B cell (primary cell): ENCODE results near the gene EHHADH. TPM values are rescaled to one million over a fixed set of nuclear protein-coding genes. Genes with fewer than 3 reads are reported as not detected.
A peak's percentile ranks its signal among the peaks of the same experiment; 100 is the strongest.

Experiments used
- ATAC-seq: fragments of 200-7000 bp; cut with Tn5 transposase; one replicate; pipeline ENCODE4 v1.10.0; 2021; ENCODE audit warnings: low read depth, mild to moderate bottlenecking, moderate number of reproducible peaks, moderate library complexity
- CTCF ChIA-PET: fragments of 350-600 bp; sonication (Branson Sonifier 250); formaldehyde crosslinking; loops from one replicate; lab custom pipeline; 2021; ENCODE audit warnings: antibody characterized with exemption, inconsistent platforms; lab: Charles Lee
- POLR2A ChIA-PET: fragments of 350-600 bp; sonication (Branson Sonifier 250); formaldehyde crosslinking; loops from one replicate; lab custom pipeline; 2021; ENCODE audit warnings: antibody characterized with exemption; lab: Charles Lee
- DNase-seq: peaks from one replicate; pipeline ENCODE4 v3.0.0; 2013
- H2AFZ ChIP-seq: 2 replicates; pipeline ENCODE4 v1.6.1; 2012; ENCODE audit warnings: mild to moderate bottlenecking, low read depth, low read length; ENCODE audit not compliant: insufficient read depth, poor library complexity, severe bottlenecking
- H3K27ac ChIP-seq, 2 donors: 1 replicate in 1 of 2; 2 replicates in 1 of 2; pipeline ENCODE4 v1.5.1; 2012 to 2013; ENCODE audit warnings: low read length in 2 of 2, mild to moderate bottlenecking in 2 of 2, moderate library complexity in 1 of 2
- H3K27me3 ChIP-seq, 4 experiments: fragments of 200-600 bp in 1 of 4; sonication (generic) in 1 of 4; replicated peaks in 1 of 4; 1 replicate in 2 of 4; 2 replicates in 2 of 4; pipeline versions ENCODE4 v1.6.1 to v1.7.0; 2013 to 2016; ENCODE audit warnings: low read length in 3 of 4, mild to moderate bottlenecking in 2 of 4, mixed read lengths in 1 of 4, moderate library complexity in 1 of 4; ENCODE audit not compliant: insufficient read depth in 4 of 4, control insufficient read depth in 3 of 4; ENCODE audit errors: control extremely low read depth in 1 of 4
- H3K36me3 ChIP-seq, 2 experiments: replicated peaks in 1 of 2; 1 replicate in 1 of 2; 2 replicates in 1 of 2; pipeline versions ENCODE4 v1.6.1 to v1.7.1; 2013; ENCODE audit warnings: low read length in 1 of 2; ENCODE audit not compliant: insufficient read depth in 2 of 2, control insufficient read depth in 1 of 2; ENCODE audit errors: control extremely low read depth in 1 of 2, extremely low read depth in 1 of 2
- H3K4me1 ChIP-seq, 2 donors: fragments of 200-600 bp in 1 of 2; sonication (generic) in 1 of 2; 1 replicate in 1 of 2; 2 replicates in 1 of 2; pipeline versions ENCODE4 v1.5.1 to v1.6.1; 2013 to 2017; ENCODE audit warnings: low read length in 2 of 2; ENCODE audit not compliant: control insufficient read depth in 2 of 2, insufficient read depth in 2 of 2
- H3K4me2 ChIP-seq: replicated peaks from 2 replicates; pipeline ENCODE3; 2012; ENCODE audit warnings: mild to moderate bottlenecking, low read depth, low read length; ENCODE audit not compliant: poor library complexity, severe bottlenecking
- H3K4me3 ChIP-seq, 5 experiments: fragments of 200-600 bp in 1 of 5; sonication (generic) in 1 of 5; 1 replicate in 3 of 5; 2 replicates in 2 of 5; pipeline versions ENCODE4 v1.5.1 to v1.7.0; 2011 to 2016; ENCODE audit warnings: low read length in 4 of 5, mild to moderate bottlenecking in 4 of 5, low read depth in 2 of 5, control low read depth in 1 of 5, moderate library complexity in 1 of 5; ENCODE audit not compliant: insufficient read depth in 1 of 5; ENCODE audit errors: control extremely low read depth in 1 of 5, extremely low read depth in 1 of 5
- H3K79me2 ChIP-seq: fragments of 200-600 bp; sonication (generic); one replicate; pipeline ENCODE4 v1.6.0; 2016; ENCODE audit warnings: low read length; ENCODE audit not compliant: control insufficient read depth, insufficient read depth
- H3K9ac ChIP-seq: fragments of 200-600 bp; sonication (generic); 2 replicates; pipeline ENCODE4 v1.6.1; 2017; ENCODE audit warnings: mild to moderate bottlenecking, low read length, moderate library complexity
- H3K9me3 ChIP-seq, 3 donors: one replicate each; pipeline versions ENCODE4 v1.6.1 to v1.7.1; 2013; ENCODE audit warnings: low read length in 2 of 3; ENCODE audit not compliant: control insufficient read depth in 2 of 3, insufficient read depth in 1 of 3; ENCODE audit errors: control extremely low read depth in 1 of 3
- H4K20me1 ChIP-seq: 2 replicates; pipeline ENCODE4 v1.6.0; 2012; ENCODE audit warnings: mild to moderate bottlenecking, low read length; ENCODE audit not compliant: insufficient read depth, control insufficient read depth, poor library complexity, severe bottlenecking
- H3K27ac Mint-ChIP-seq: one replicate; pipeline ENCODE4 v1.8.0; 2021; ENCODE audit warnings: mixed read lengths
- H3K27me3 Mint-ChIP-seq: one replicate; pipeline ENCODE4 v1.8.0; 2021; ENCODE audit warnings: mixed read lengths
- H3K4me1 Mint-ChIP-seq: one replicate; pipeline ENCODE4 v1.8.0; 2021; ENCODE audit warnings: mixed read lengths
- H3K4me3 Mint-ChIP-seq: one replicate; pipeline ENCODE4 v1.8.0; 2021; ENCODE audit warnings: mixed read lengths
- H3K9me3 Mint-ChIP-seq: one replicate; pipeline ENCODE4 v1.8.0; 2022; ENCODE audit warnings: mixed read lengths; ENCODE audit not compliant: insufficient read depth
- CTCF ChIP-seq: fragments of 200-600 bp; IDR thresholded peaks from one replicate; pipeline ENCODE4 v1.8.0; 2022; ENCODE audit warnings: antibody characterized with exemption, mild to moderate bottlenecking
- EZH2 ChIP-seq: IDR thresholded peaks from 2 replicates; pipeline ENCODE4 v1.6.1; 2012; ENCODE audit warnings: borderline replicate concordance, low read depth, mild to moderate bottlenecking, moderate library complexity, low read length; ENCODE audit not compliant: insufficient read depth, poor library complexity, severe bottlenecking
- WGBS: methylation state at CpG from one replicate; pipeline ENCODE4 v1.1.5; 2013; ENCODE audit warnings: missing lambda C conversion rate; ENCODE audit not compliant: insufficient coverage; 5-methylcytosine and 5-hydroxymethylcytosine counted together
- intact Hi-C: fragments of 100-400 bp; cut with micrococcal nuclease; formaldehyde crosslinking; loops from one replicate; pipeline ENCODE4 v1.10.0; 2022
- polyA plus RNA-seq: library from polyadenylated mRNA; depleted of rRNA; stranded (reverse); fragments of >200 nt; gene quantifications from 2 replicates; pipeline ENCODE4 v1.2.3, GENCODE V29; 2012
- total RNA-seq, 2 donors: library from RNA; stranded (reverse); fragments of 120-200 nt in 1 of 2; gene quantifications; 1 replicate in 1 of 2; 2 replicates in 1 of 2; pipeline versions ENCODE4 v1.2.3 to v1.2.4, GENCODE V29; 2013 to 2022

Gene EHHADH
- total and polyA plus RNA-seq, 2 donors (not counting 1 experiment from before 2014, with no cell fraction given): 0.30 to 1.4 TPM

GRCh38 chr3:185176750-185177359, 77.0 kb downstream of the EHHADH start:
- Histone ChIP-seq H3K79me2 (no peaks in the 10 kb centered on the region), H3K27ac (no peak overlapping the region), H3K4me3 (no peak overlapping the region), H2AFZ (no peak overlapping the region), H3K4me1 (peaks cover 8 to 10% of the 10 kb centered on the region in 2 donors), H3K4me2 (no peak overlapping the region), H4K20me1 (no peaks in the 10 kb centered on the region), H3K9ac (no peak overlapping the region), H3K36me3 (no peaks in the 10 kb centered on the region), H3K27me3 (peaks cover 0 to 7% (median 2%) of the 10 kb centered on the region in 4 experiments), H3K9me3 (no peaks in the 10 kb centered on the region)
- H3K4me3 Mint-ChIP-seq: no peak overlapping the region
- intact Hi-C loops: loop anchor here (1.0 to 10.0 kb wide), 2 partner anchors 128 to 302 kb away; no protein-coding TSS in a partner anchor
- DNase-seq (peak; percentile 47), ATAC-seq (no peak)
- peaks cover 13% of the 10 kb centered on the region for H3K4me1 Mint-ChIP-seq
- POLR2A ChIA-PET: no interaction called here
- no peak overlapping the region for H3K27ac Mint-ChIP-seq
- TF ChIP-seq EZH2: no peak
- peak; percentile 89 for TF ChIP-seq CTCF
- no peaks in the 10 kb centered on the region for H3K9me3 Mint-ChIP-seq
- no peaks in the 10 kb centered on the region for H3K27me3 Mint-ChIP-seq
- WGBS: 100% methylated on average over 1 of the region's 10 CpGs
- CTCF ChIA-PET: interaction anchor here (0.6 to 1.5 kb wide), 13 partner anchors 9 to 302 kb away, joined by 3 to 6 read pairs (median 4); no protein-coding TSS in a partner anchor

GRCh38 chr3:185175370-185175987, 78.4 kb downstream of the EHHADH start:
- CTCF ChIA-PET: interaction anchor here (0.6 to 1.5 kb wide), 13 partner anchors 7 to 337 kb away, joined by 3 to 6 read pairs (median 4); no protein-coding TSS in a partner anchor
- intact Hi-C loops: loop anchor here (10.0 kb wide), 1 partner anchor 129 kb away; no protein-coding TSS in a partner anchor
- peak; percentile 39 for DNase-seq
- Histone ChIP-seq H4K20me1 (no peaks in the 10 kb centered on the region), H3K9me3 (no peaks in the 10 kb centered on the region), H3K4me1 (peaks cover 8 to 10% of the 10 kb centered on the region in 2 donors), H3K79me2 (no peaks in the 10 kb centered on the region), H2AFZ (peak overlapping the region; percentile 73), H3K27me3 (peaks cover 0 to 7% (median 2%) of the 10 kb centered on the region in 4 experiments), H3K27ac (no peak overlapping the region), H3K4me3 (peak overlapping the region in 2 of 5 experiments; percentile 32 to 38), H3K36me3 (no peaks in the 10 kb centered on the region), H3K9ac (peak overlapping the region; percentile 58), H3K4me2 (peak overlapping the region; percentile 61)
- no peaks in the 10 kb centered on the region for H3K9me3 Mint-ChIP-seq
- peak overlapping the region; percentile 51 for H3K27ac Mint-ChIP-seq
- POLR2A ChIA-PET: no interaction called here
- TF ChIP-seq CTCF (no peak), EZH2 (no peak)
- no peaks in the 10 kb centered on the region for H3K27me3 Mint-ChIP-seq
- peak; percentile 36 for ATAC-seq
- peaks cover 13% of the 10 kb centered on the region for H3K4me1 Mint-ChIP-seq
- H3K4me3 Mint-ChIP-seq: peak overlapping the region; percentile 67
- 14% methylated on average over 13 of the region's 15 CpGs for WGBS
